HG02840 (cell line): ENCODE results near the gene EIF2B2.

Experiments
- ATAC-seq: cut with Tn5 transposase; IDR thresholded peaks from one replicate; pipeline ENCODE4 v1.9.1; 2021; ENCODE audit warnings: mild to moderate bottlenecking, moderate library complexity, moderate number of reproducible peaks; ENCODE audit not compliant: unreplicated experiment, low FRiP score

Gene EIF2B2

GRCh38 chr14:75040507-75040906 is 37.8 kb downstream of the EIF2B2 start:
- no peak for ATAC-seq

- ATAC-seq = no peak
These were observed 38.2 kb downstream of the EIF2B2 start for GRCh38 chr14:75040959-75041358.

GRCh38 chr14:75041613-75042012 is 38.9 kb downstream of the EIF2B2 start:
- no peak for ATAC-seq

GRCh38 chr14:75042035-75042434 is 39.3 kb downstream of the EIF2B2 start:
- no peak for ATAC-seq

GRCh38 chr14:75044322-75044721 is 41.6 kb downstream of the EIF2B2 start:
- ATAC-seq = no peak

GRCh38 chr14:75044752-75045151 is 42.0 kb downstream of the EIF2B2 start:
- ATAC-seq = no peak

- ATAC-seq = no peak
These were observed 43.6 kb downstream of the EIF2B2 start for GRCh38 chr14:75046275-75046674.

GRCh38 chr14:75046899-75047298 is 44.2 kb downstream of the EIF2B2 start:
- ATAC-seq = no peak

GRCh38 chr14:75047506-75047905 is 44.8 kb downstream of the EIF2B2 start:
- no peak for ATAC-seq

GRCh38 chr14:75048101-75048500 is 45.4 kb downstream of the EIF2B2 start:
- no peak for ATAC-seq

GRCh38 chr14:75049136-75049535 is 46.4 kb downstream of the EIF2B2 start:
- ATAC-seq = no peak

- no peak for ATAC-seq
These were observed 47.0 kb downstream of the EIF2B2 start for GRCh38 chr14:75049731-75050201.

GRCh38 chr14:75050852-75051555 is 48.3 kb downstream of the EIF2B2 start, which contains the start of gene MLH3:
TSS of gene MLH3 (minus strand) at chr14:75051467. CDS start at chr14:75049655, 1,812 bp downstream.
- ATAC-seq = peak; percentile 72

- no peak for ATAC-seq
These were observed 48.8 kb downstream of the EIF2B2 start for GRCh38 chr14:75051556-75051899.

GRCh38 chr14:75053396-75054291 is 50.9 kb downstream of the EIF2B2 start:
- no peak for ATAC-seq

GRCh38 chr14:75054421-75054820 is 51.7 kb downstream of the EIF2B2 start:
- no peak for ATAC-seq

- no peak for ATAC-seq
These were observed 56.9 kb downstream of the EIF2B2 start for GRCh38 chr14:75059642-75060041.

- ATAC-seq = no peak
These were observed 57.7 kb downstream of the EIF2B2 start for GRCh38 chr14:75060420-75060819.
